SK-N-MC (cell line): ENCODE measurements around the gene NR2F1-AS1.

Experiments used
- EZH2 ChIP-seq: fragments of 200-600 bp; sonication (generic); IDR thresholded peaks from one replicate; pipeline ENCODE4 v1.6.1; 2017; ENCODE audit warnings: antibody characterized with exemption
- POLR2AphosphoS5 ChIP-seq: IDR thresholded peaks from 2 replicates; pipeline ENCODE4 v1.6.1; 2012; ENCODE audit warnings: mild to moderate bottlenecking, low read depth, low read length, borderline replicate concordance

GRCh38 chr5:93519740-93520139 is 61.3 kb downstream of the NR2F1-AS1 start:
- no peak for TF ChIP-seq POLR2AphosphoS5
- no peak for TF ChIP-seq EZH2
